H9 (cell line): ENCODE data around the gene PLIN4. TPM values are rescaled to one million over a fixed set of nuclear protein-coding genes. Genes with fewer than 3 reads are reported as not detected.

ENCODE experiments used
- DNase-seq: peaks from one replicate; pipeline ENCODE4 v3.0.0-alpha.2; 2017
- H2AFZ ChIP-seq: one replicate; pipeline ENCODE4 v1.6.1; 2013; ENCODE audit warnings: mild to moderate bottlenecking, low read length, control low read depth, moderate library complexity
- H2AK5ac ChIP-seq: 2 replicates; pipeline ENCODE4 v1.6.1; 2013; ENCODE audit warnings: low read length, control low read depth, mixed read lengths; ENCODE audit not compliant: insufficient read length
- H2BK120ac ChIP-seq: one replicate; pipeline ENCODE4 v1.6.1; 2013; ENCODE audit warnings: low read depth, mild to moderate bottlenecking, low read length, control low read depth, inconsistent platforms; ENCODE audit not compliant: poor library complexity, severe bottlenecking
- H2BK12ac ChIP-seq: 2 replicates; pipeline ENCODE4 v1.6.1; 2013; ENCODE audit warnings: low read length, control low read depth, mixed read lengths, low read depth; ENCODE audit not compliant: insufficient read length
- H2BK15ac ChIP-seq: 2 replicates; pipeline ENCODE4 v1.6.1; 2013; ENCODE audit warnings: low read depth, low read length, control low read depth
- H2BK20ac ChIP-seq: one replicate; pipeline ENCODE4 v1.6.1; 2013; ENCODE audit warnings: low read depth, mild to moderate bottlenecking, low read length, control low read depth, inconsistent platforms; ENCODE audit not compliant: poor library complexity, severe bottlenecking
- H2BK5ac ChIP-seq: 2 replicates; pipeline ENCODE4 v1.6.1; 2013; ENCODE audit warnings: low read length, control low read depth, mixed read lengths; ENCODE audit not compliant: insufficient read length
- H3K14ac ChIP-seq: 2 replicates; pipeline ENCODE4 v1.6.1; 2013; ENCODE audit warnings: low read length, control low read depth; ENCODE audit not compliant: insufficient read depth
- H3K18ac ChIP-seq: 2 replicates; pipeline ENCODE4 v1.6.1; 2013; ENCODE audit warnings: low read depth, mild to moderate bottlenecking, mixed read lengths, low read length, control low read depth; ENCODE audit not compliant: insufficient read length
- H3K23ac ChIP-seq: 2 replicates; pipeline ENCODE4 v1.6.1; 2013; ENCODE audit warnings: low read length, control low read depth, mixed read lengths, low read depth; ENCODE audit not compliant: insufficient read length
- H3K23me2 ChIP-seq: 2 replicates; pipeline ENCODE4 v1.6.1; 2013; ENCODE audit warnings: low read depth, mild to moderate bottlenecking, mixed read lengths, low read length, control low read depth; ENCODE audit not compliant: insufficient read length, poor library complexity, severe bottlenecking
- H3K27ac ChIP-seq: 2 replicates; pipeline ENCODE4 v1.5.1; 2013; ENCODE audit warnings: low read length, control low read depth, mixed read lengths, low read depth; ENCODE audit not compliant: insufficient read length
- H3K27me3 ChIP-seq: 2 replicates; pipeline ENCODE4 v1.6.1; 2013; ENCODE audit warnings: low read length, control low read depth, inconsistent platforms; ENCODE audit not compliant: insufficient read depth
- H3K4ac ChIP-seq: 2 replicates; pipeline ENCODE4 v1.6.1; 2013; ENCODE audit warnings: low read depth, mild to moderate bottlenecking, control low read depth, inconsistent platforms, low read length, moderate library complexity
- H3K4me1 ChIP-seq: 2 replicates; pipeline ENCODE4 v1.6.1; 2013; ENCODE audit warnings: low read length, control low read depth, inconsistent platforms; ENCODE audit not compliant: insufficient read depth
- H3K4me2 ChIP-seq: 2 replicates; pipeline ENCODE4 v1.6.1; 2013; ENCODE audit warnings: low read length, control low read depth, mixed read lengths; ENCODE audit not compliant: insufficient read length, insufficient read depth
- H3K56ac ChIP-seq: 2 replicates; pipeline ENCODE4 v1.6.1; 2013; ENCODE audit warnings: low read depth, mild to moderate bottlenecking, mixed read lengths, low read length, control low read depth; ENCODE audit not compliant: insufficient read length
- H3K79me1 ChIP-seq: 2 replicates; pipeline ENCODE4 v1.6.1; 2013; ENCODE audit warnings: low read depth, mild to moderate bottlenecking, moderate library complexity, low read length, control low read depth, inconsistent platforms; ENCODE audit not compliant: insufficient read depth, poor library complexity, severe bottlenecking
- H3K79me2 ChIP-seq: 2 replicates; pipeline ENCODE4 v1.6.1; 2013; ENCODE audit warnings: low read length, control low read depth, inconsistent platforms; ENCODE audit not compliant: insufficient read depth
- H3K9ac ChIP-seq: 2 replicates; pipeline ENCODE4 v1.6.1; 2013; ENCODE audit warnings: low read length, control low read depth, mixed read lengths; ENCODE audit not compliant: insufficient read length; ENCODE audit errors: extremely low read depth
- H3K9me3 ChIP-seq: one replicate; pipeline ENCODE4 v1.6.1; 2013; ENCODE audit warnings: low read depth, low read length, inconsistent platforms; ENCODE audit not compliant: control insufficient read depth
- H3T11ph ChIP-seq: one replicate; pipeline ENCODE4 v1.6.1; 2013; ENCODE audit warnings: mild to moderate bottlenecking, low read length, control low read depth, inconsistent platforms
- H4K20me1 ChIP-seq: one replicate; pipeline ENCODE4 v1.6.1; 2013; ENCODE audit not compliant: control insufficient read depth, insufficient read length, insufficient read depth
- H4K5ac ChIP-seq: 2 replicates; pipeline ENCODE4 v1.6.1; 2013; ENCODE audit warnings: low read depth, mild to moderate bottlenecking, mixed read lengths, low read length, control low read depth; ENCODE audit not compliant: insufficient read length
- H4K8ac ChIP-seq: replicated peaks from 2 replicates; pipeline ENCODE4 v1.6.1; 2013; ENCODE audit warnings: low read length, control low read depth, mixed read lengths, low read depth; ENCODE audit not compliant: insufficient read length
- H4K91ac ChIP-seq: 2 replicates; pipeline ENCODE4 v1.6.1; 2013; ENCODE audit warnings: low read depth, mild to moderate bottlenecking, moderate library complexity, mixed read lengths, low read length, control low read depth; ENCODE audit not compliant: insufficient read length
- H3K27ac Mint-ChIP-seq, 3 experiments: 2 replicates in 2 of 3; 3 replicates in 1 of 3; pipeline ENCODE4 v1.8.0; 2020 to 2021; ENCODE audit warnings: mixed read lengths in 3 of 3, mild to moderate bottlenecking in 1 of 3, moderate library complexity in 1 of 3
- H3K27me3 Mint-ChIP-seq: 2 replicates; pipeline ENCODE4 v1.8.0; 2021; ENCODE audit warnings: low read depth, mild to moderate bottlenecking, moderate library complexity, mixed read lengths
- H3K36me3 Mint-ChIP-seq, 3 experiments: 2 replicates in 2 of 3; 3 replicates in 1 of 3; pipeline ENCODE4 v1.8.0; 2020 to 2021; ENCODE audit warnings: low read depth in 3 of 3, mixed read lengths in 3 of 3; ENCODE audit not compliant: insufficient read depth in 1 of 3
- H3K4me1 Mint-ChIP-seq, 2 experiments: 2 replicates each; pipeline ENCODE4 v1.8.0; 2020; ENCODE audit warnings: mixed read lengths in 2 of 2
- H3K4me3 Mint-ChIP-seq, 2 experiments: 2 replicates in 1 of 2; 3 replicates in 1 of 2; pipeline ENCODE4 v1.8.0; 2020 to 2021; ENCODE audit warnings: mild to moderate bottlenecking in 2 of 2, mixed read lengths in 2 of 2, moderate library complexity in 1 of 2
- H3K9me3 Mint-ChIP-seq, 2 experiments: 2 replicates in 1 of 2; 3 replicates in 1 of 2; pipeline ENCODE4 v1.8.0; 2020; ENCODE audit warnings: mild to moderate bottlenecking in 2 of 2, mixed read lengths in 2 of 2, moderate library complexity in 1 of 2
- CTCF ChIP-seq: fragments of 200-600 bp; sonication (generic); conservative IDR thresholded peaks from 3 replicates; pipeline ENCODE4 v1.8.0; 2021; ENCODE audit warnings: antibody characterized with exemption, mild to moderate bottlenecking
- WGBS: extraction: QIAGEN DNeasy Blood & Tissue Kit; methylation state at CpG from one replicate; pipeline ENCODE4 v1.1.7; 2013; ENCODE audit warnings: missing lambda C conversion rate, low lambda C conversion rate, mixed read lengths; ENCODE audit not compliant: insufficient read length; ENCODE audit errors: extremely low coverage; 5-methylcytosine and 5-hydroxymethylcytosine counted together
- total RNA-seq: library from RNA; stranded (reverse); gene quantifications from 2 replicates; pipeline ENCODE4 v1.2.1, GENCODE V29; 2021

PLIN4 gene
- total RNA-seq, 1 experiment from 2014 or later = 1.1 TPM

DNA sequence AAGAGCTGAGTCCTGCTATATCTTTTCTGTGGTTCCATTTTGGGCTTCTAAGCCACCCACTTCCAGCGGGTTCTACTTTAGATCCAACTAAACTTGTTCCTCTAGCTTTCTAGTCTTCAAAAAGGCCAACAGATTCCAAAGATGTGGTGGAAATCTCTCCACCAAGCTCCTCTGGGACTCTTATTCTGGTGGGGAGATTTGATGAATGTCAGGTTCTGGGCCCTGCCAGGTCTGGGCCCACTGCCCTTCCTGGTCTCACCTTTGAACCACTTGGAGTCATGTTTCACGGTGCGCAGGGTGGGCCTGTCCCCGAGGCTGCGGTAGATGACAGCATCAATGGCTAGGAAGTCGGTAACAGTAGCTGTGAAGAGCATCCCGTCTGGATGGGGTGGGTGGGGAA, 36.4 kb upstream of the PLIN4 start:
- WGBS = no CpG with 5 or more reads among the region's 7 CpGs
- no peak overlapping the region for H2BK20ac ChIP-seq
- peaks cover 6% of the 10 kb centered on the region for H4K20me1 ChIP-seq
- TF ChIP-seq CTCF = no peak
- H4K5ac ChIP-seq = no peak overlapping the region
- H3K23me2 ChIP-seq = no peaks in the 10 kb centered on the region
- no peak overlapping the region for H4K91ac ChIP-seq
- no peak overlapping the region for H3K56ac ChIP-seq
- no peak overlapping the region for H3K23ac ChIP-seq
- no peak overlapping the region for H3K27ac ChIP-seq
- DNase-seq = no peak
- no peak overlapping the region for H3K4ac ChIP-seq
- no peaks in the 10 kb centered on the region; the same call in 1 of the 2 replicates for H3K4me1 ChIP-seq
- H3K79me1 ChIP-seq = no peaks in the 10 kb centered on the region
- no peak overlapping the region for H2BK120ac ChIP-seq
- no peaks in the 10 kb centered on the region for H3K27me3 ChIP-seq
- H3T11ph ChIP-seq = no peak overlapping the region
- no peak overlapping the region for H3K4me2 ChIP-seq
- H2BK5ac ChIP-seq = no peak overlapping the region
- H3K14ac ChIP-seq = no peak overlapping the region
- H3K18ac ChIP-seq = no peak overlapping the region
- no peaks in the 10 kb centered on the region; a peak in 1 of 5 replicates for H3K9me3 Mint-ChIP-seq
- H3K4me1 Mint-ChIP-seq = peaks cover 9 to 18% of the 10 kb centered on the region in 2 experiments
- peaks cover 3% of the 10 kb centered on the region for H3K27me3 Mint-ChIP-seq
- no peak overlapping the region for H4K8ac ChIP-seq
- H3K9me3 ChIP-seq = no peaks in the 10 kb centered on the region
- H3K4me3 Mint-ChIP-seq = no peak overlapping the region
- peaks cover 36 to 60% (median 52%) of the 10 kb centered on the region in 3 experiments for H3K36me3 Mint-ChIP-seq
- H2BK12ac ChIP-seq = no peak overlapping the region
- no peak overlapping the region for H3K27ac Mint-ChIP-seq
- no peaks in the 10 kb centered on the region for H3K79me2 ChIP-seq
- no peak overlapping the region for H2AFZ ChIP-seq
- no peak overlapping the region for H2BK15ac ChIP-seq
- no peak overlapping the region for H3K9ac ChIP-seq
- no peak overlapping the region for H2AK5ac ChIP-seq
